Body of pancreas (tissue), 4 donors: Measurements from ENCODE around the gene RUSC1.

Source experiments
- CTCF ChIP-seq, 7 experiments: fragments of 450-650 bp in 4 of 7; fragments of 200-600 bp in 3 of 7; sonication (generic) in 3 of 7; IDR thresholded peaks; one replicate each; pipeline ENCODE4 v1.5.1; 2016 to 2019; ENCODE audit warnings: antibody characterized with exemption in 7 of 7
- POLR2A ChIP-seq, 3 donors: fragments of 450-650 bp; IDR thresholded peaks; one replicate each; pipeline ENCODE4 v1.6.1; 2016; ENCODE audit warnings: antibody characterized with exemption in 3 of 3, mild to moderate bottlenecking in 2 of 3

- TF ChIP-seq CTCF (IDR thresholded peaks at IDR 0.05) (no peak), POLR2A (IDR thresholded peaks at IDR 0.05) (no peak)
These were observed 18.9 kb downstream of the RUSC1 start for GRCh38 chr1:155339515-155340097.
